Effector memory CD8-positive, alpha-beta T cell (primary cell): Measurements from ENCODE around the gene PRDM8.
"Not testable (repeated sequence)": the region's sequence is repeated elsewhere in the genome, so short reads cannot be mapped to it uniquely, and the experiment has no call there.

Experiments
- ATAC-seq: fragments of 150-1000 bp; cut with Tn5 transposase; replicated peaks from 2 replicates; pipeline ENCODE4 v1.10.0; 2021; ENCODE audit warnings: mild to moderate bottlenecking, moderate library complexity
- DNase-seq, 3 experiments: peaks; one replicate each; pipeline ENCODE4 v3.0.0; 2021
- H3K27ac Mint-ChIP-seq, 2 donors: one replicate each; pipeline ENCODE4 v1.8.0; 2022; ENCODE audit warnings: mild to moderate bottlenecking in 2 of 2, mixed read lengths in 2 of 2, moderate library complexity in 2 of 2
- H3K27me3 Mint-ChIP-seq, 2 donors: one replicate each; pipeline ENCODE4 v1.8.0; 2022; ENCODE audit warnings: mixed read lengths in 2 of 2
- H3K36me3 Mint-ChIP-seq: one replicate; pipeline ENCODE4 v1.8.0; 2022; ENCODE audit warnings: mild to moderate bottlenecking, moderate library complexity, mixed read lengths; ENCODE audit not compliant: insufficient read depth
- H3K4me1 Mint-ChIP-seq, 2 donors: one replicate each; pipeline ENCODE4 v1.8.0; 2022; ENCODE audit warnings: low read depth in 2 of 2, mixed read lengths in 2 of 2
- H3K4me3 Mint-ChIP-seq, 2 donors: one replicate each; pipeline ENCODE4 v1.8.0; 2022; ENCODE audit warnings: mild to moderate bottlenecking in 2 of 2, mixed read lengths in 2 of 2, moderate library complexity in 2 of 2
- H3K9me3 Mint-ChIP-seq, 2 donors: one replicate each; pipeline ENCODE4 v1.8.0; 2022; ENCODE audit warnings: mixed read lengths in 2 of 2

PRDM8 gene

DNA sequence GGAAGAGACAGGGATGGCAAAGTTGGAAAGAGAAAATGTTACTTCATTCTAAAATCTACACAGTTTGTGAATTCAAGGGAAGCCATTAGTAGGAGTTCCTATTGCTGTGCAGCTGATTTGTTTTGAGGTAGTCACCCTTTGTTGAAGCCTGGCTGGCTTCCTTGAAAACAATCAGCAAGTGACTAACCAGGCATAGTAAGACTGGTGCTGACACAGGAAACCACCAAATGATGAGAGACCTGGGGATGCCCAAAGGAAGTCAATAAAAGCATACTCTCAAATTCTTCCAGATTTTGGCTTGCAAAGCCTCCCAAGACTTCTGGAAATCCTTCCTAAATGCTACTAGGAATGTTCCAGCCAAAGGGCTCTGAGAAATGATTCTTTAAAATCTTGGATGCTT, 23.9 kb upstream of the PRDM8 start:
- no peaks in the 10 kb centered on the region for H3K27me3 Mint-ChIP-seq
- peak; percentile 41 to 50 (median 45) for DNase-seq
- peaks cover 35 to 39% of the 10 kb centered on the region in 2 donors for H3K4me1 Mint-ChIP-seq
- peak overlapping the region; percentile 94 to 95 for H3K27ac Mint-ChIP-seq
- H3K4me3 Mint-ChIP-seq = peak overlapping the region; percentile 67 to 72
- ATAC-seq = peak; percentile 98
- no peaks in the 10 kb centered on the region for H3K9me3 Mint-ChIP-seq
- H3K36me3 Mint-ChIP-seq = no peaks in the 10 kb centered on the region

DNA sequence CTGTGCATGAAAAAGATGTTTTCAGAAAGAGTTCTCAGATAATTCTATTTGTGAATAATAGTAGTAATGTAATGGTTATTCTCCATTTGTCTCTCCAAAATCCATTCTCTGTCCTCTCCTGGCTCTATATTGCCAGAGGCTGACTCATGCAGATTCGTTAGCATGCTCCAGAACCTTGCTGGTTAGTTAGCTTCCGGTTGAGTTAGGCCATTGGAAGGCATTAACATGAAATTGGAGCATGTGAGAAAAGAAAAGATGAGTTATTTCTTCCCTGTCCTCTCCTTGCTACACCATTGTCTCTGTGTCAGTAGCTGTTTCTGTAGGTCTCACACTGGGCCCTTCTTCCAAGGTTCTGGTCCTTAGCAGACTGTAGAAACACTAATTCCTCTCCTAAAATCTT, 23.5 kb upstream of the PRDM8 start:
- DNase-seq (no peak), ATAC-seq (peak; percentile 5)
- Mint-ChIP-seq H3K27me3 (no peaks in the 10 kb centered on the region), H3K9me3 (no peaks in the 10 kb centered on the region), H3K4me1 (peaks cover 35 to 39% of the 10 kb centered on the region in 2 donors), H3K4me3 (no peak overlapping the region), H3K36me3 (no peaks in the 10 kb centered on the region), H3K27ac (peak overlapping the region; percentile 94 to 95)

DNA sequence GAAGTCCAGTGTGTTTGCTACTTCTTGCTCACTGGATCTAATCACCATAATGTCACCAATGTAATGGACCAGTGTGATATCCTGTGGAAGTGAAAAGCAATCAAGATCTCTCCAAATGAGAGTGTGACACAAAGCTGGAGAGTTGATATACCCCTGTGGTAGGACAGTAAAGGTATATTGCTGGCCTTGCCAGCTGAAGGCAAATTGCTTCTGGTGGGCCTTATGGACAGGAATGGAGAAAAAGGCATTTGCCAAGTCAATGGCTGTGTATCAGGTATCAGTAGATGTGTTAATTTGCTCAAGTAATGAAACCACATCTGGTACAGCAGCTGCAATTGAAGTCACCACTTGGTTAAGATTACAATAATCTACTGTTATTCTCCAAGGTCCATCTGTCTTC, 19.5 kb upstream of the PRDM8 start:
- H3K36me3 Mint-ChIP-seq, H3K4me3 Mint-ChIP-seq, ATAC-seq, H3K27ac Mint-ChIP-seq, H3K9me3 Mint-ChIP-seq, DNase-seq, H3K27me3 Mint-ChIP-seq: not testable (repeated sequence)
- H3K4me1 Mint-ChIP-seq = peaks cover 28 to 34% of the 10 kb centered on the region in 2 donors

- ATAC-seq (no peak), DNase-seq (no peak)
- Mint-ChIP-seq H3K36me3 (peaks cover 7% of the 10 kb centered on the region), H3K4me1 (peaks cover 27% of the 10 kb centered on the region in 2 donors), H3K9me3 (no peaks in the 10 kb centered on the region), H3K4me3 (no peak overlapping the region), H3K27me3 (no peaks in the 10 kb centered on the region), H3K27ac (peak overlapping the region in 1 of 2 donors; percentile 3)
These were observed 18.3 kb upstream of the PRDM8 start for GRCh38 chr4:80178964-80179363.

GRCh38 chr4:80179637-80180161, 17.6 kb upstream of the PRDM8 start:
- no peak for ATAC-seq
- H3K27me3 Mint-ChIP-seq = no peaks in the 10 kb centered on the region
- H3K9me3 Mint-ChIP-seq = no peaks in the 10 kb centered on the region
- H3K4me1 Mint-ChIP-seq = peaks cover 22 to 23% of the 10 kb centered on the region in 2 donors
- DNase-seq = no peak
- peak overlapping the region in 1 of 2 donors; percentile 3 for H3K27ac Mint-ChIP-seq
- H3K36me3 Mint-ChIP-seq = peaks cover 15% of the 10 kb centered on the region
- no peak overlapping the region for H3K4me3 Mint-ChIP-seq

DNA sequence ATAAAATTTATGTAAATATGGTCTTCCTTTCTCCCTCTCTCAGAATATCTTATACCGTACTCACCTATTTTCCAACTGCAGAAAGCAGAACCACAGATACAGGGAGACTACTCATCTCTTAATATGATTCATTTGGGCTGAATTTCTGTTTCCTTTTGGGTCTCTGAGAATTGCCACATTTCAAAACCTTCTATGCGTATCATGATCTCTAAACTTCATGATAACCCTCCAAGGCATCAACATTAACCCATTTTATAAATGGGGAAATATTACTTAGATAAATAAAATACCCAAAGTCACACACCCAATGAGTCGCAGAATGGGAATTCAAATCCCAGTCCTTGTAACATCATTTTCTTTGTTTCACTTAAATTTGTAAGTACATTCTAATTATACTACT, 16.6 kb upstream of the PRDM8 start:
- Mint-ChIP-seq H3K36me3 (peaks cover 24% of the 10 kb centered on the region), H3K27me3 (no peaks in the 10 kb centered on the region), H3K4me1 (peaks cover 25 to 27% of the 10 kb centered on the region in 2 donors), H3K9me3 (no peaks in the 10 kb centered on the region), H3K27ac (peak overlapping the region; percentile 2 to 4), H3K4me3 (no peak overlapping the region)
- ATAC-seq (no peak), DNase-seq (no peak)

GRCh38 chr4:80182237-80182866, 15.0 kb upstream of the PRDM8 start:
- ATAC-seq (peak; percentile 22), DNase-seq (no peak)
- H3K36me3 Mint-ChIP-seq = peaks cover 28% of the 10 kb centered on the region
- no peaks in the 10 kb centered on the region for H3K27me3 Mint-ChIP-seq
- H3K4me3 Mint-ChIP-seq = peak overlapping the region; percentile 95 to 96
- peaks cover 29 to 42% of the 10 kb centered on the region in 2 donors for H3K4me1 Mint-ChIP-seq
- no peaks in the 10 kb centered on the region for H3K9me3 Mint-ChIP-seq
- peak overlapping the region; percentile 7 to 97 for H3K27ac Mint-ChIP-seq

DNA sequence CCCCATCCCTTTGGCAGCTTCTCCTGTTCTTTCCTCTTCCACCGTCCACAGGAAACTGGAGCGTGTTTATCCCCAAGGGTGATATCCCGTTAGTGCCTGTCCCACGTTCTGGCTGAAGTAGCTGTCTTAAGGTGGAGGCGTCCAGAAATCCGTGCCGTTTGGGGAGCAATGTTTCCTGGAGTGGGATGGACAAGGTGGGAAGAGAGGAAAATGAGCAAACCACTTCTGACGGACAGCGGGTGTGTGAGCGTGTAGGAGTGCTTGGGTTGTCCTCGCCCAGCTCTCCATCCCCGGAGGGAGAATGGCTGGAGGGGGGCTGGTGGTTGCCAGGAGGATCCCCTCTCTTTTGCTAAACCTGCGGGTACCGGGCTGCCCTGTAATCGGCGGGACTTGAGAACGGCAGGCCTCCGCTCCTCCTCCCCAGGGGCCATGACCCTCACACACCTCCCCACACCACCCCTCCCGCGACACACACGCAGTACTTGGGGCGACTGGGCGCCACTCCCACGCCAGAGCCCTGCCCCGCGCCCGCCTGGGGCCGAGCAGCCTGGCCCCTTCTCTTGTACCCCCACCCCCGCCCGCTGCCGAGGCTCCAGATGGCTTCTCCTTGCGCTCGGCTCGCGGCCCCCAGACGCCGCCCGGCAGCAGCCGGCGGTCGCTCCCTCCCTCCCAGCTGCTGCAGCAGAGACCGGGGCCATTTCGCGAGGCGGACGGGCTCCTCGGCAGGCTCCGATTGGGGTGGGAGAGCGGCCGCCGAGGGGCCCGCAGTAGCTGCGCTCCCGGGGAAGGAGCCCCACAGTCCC, 13.9 kb upstream of the PRDM8 start:
- Mint-ChIP-seq H3K9me3 (no peaks in the 10 kb centered on the region), H3K4me3 (peak overlapping the region; percentile 95 to 96), H3K36me3 (peaks cover 28% of the 10 kb centered on the region), H3K4me1 (peaks cover 35 to 50% of the 10 kb centered on the region in 2 donors), H3K27ac (peak overlapping the region; percentile 95 to 97), H3K27me3 (no peaks in the 10 kb centered on the region)
- ATAC-seq = peak; percentile 45
- DNase-seq = peak; percentile 39 to 40 (median 39)

- DNase-seq (peak; percentile 94 to 95 (median 94)), ATAC-seq (peak; percentile 87)
- Mint-ChIP-seq H3K4me3 (peak overlapping the region; percentile 95 to 96), H3K36me3 (peaks cover 28% of the 10 kb centered on the region), H3K9me3 (no peaks in the 10 kb centered on the region), H3K4me1 (peaks cover 35 to 50% of the 10 kb centered on the region in 2 donors), H3K27ac (peak overlapping the region; percentile 95 to 97), H3K27me3 (no peaks in the 10 kb centered on the region)
These were observed 13.1 kb upstream of the PRDM8 start for GRCh38 chr4:80184053-80184824.

DNA sequence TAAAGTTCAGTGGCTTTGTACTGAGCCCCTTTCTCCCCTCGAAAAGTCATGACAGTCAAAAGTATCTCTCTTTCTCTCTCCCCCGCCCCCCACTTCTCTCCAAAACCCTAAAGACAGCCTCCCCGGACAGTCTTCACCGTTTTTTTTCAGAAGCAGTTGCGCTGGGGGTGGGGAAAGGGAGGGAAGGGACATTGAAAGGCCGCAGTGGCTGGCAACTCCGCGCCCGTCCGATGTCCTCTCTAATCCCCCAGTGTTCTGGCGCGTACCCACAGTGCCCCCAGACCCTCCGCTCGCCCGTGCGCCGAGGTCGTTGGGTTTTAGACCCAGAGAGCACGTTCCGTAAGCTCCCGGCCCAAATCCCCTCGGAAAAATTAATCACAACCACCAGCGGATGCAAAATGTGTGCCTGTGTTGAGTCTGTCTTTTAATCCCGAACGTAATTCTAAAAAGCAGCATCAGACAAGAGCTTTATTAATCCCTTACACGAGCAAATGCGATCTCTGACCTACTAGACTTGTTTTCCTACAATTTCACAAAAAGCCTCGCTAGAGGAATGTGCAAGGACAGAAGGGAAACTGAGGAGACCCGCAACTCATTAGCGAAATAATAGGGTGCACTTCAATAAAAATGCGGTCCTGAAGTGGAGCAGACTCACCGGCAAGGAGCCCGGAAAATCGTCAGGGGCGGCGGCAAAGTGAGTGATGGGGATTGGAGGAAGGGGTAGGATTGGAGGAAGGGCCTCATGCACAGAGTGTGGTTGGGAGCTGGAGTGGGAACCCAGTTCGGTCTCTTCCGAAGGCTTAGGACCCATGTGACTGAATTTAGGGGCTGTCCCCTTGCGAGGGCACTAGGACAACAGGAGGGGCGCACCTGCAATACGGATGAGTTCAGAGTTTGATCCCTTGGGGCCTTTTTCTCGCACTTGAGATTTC, 12.2 kb upstream of the PRDM8 start:
- H3K27me3 Mint-ChIP-seq = no peaks in the 10 kb centered on the region
- H3K4me3 Mint-ChIP-seq = peak overlapping the region; percentile 95 to 96
- ATAC-seq (no peak), DNase-seq (no peak)
- H3K27ac Mint-ChIP-seq = peak overlapping the region; percentile 95 to 97
- no peaks in the 10 kb centered on the region for H3K9me3 Mint-ChIP-seq
- H3K4me1 Mint-ChIP-seq = peaks cover 35 to 50% of the 10 kb centered on the region in 2 donors
- peaks cover 28% of the 10 kb centered on the region for H3K36me3 Mint-ChIP-seq

DNA sequence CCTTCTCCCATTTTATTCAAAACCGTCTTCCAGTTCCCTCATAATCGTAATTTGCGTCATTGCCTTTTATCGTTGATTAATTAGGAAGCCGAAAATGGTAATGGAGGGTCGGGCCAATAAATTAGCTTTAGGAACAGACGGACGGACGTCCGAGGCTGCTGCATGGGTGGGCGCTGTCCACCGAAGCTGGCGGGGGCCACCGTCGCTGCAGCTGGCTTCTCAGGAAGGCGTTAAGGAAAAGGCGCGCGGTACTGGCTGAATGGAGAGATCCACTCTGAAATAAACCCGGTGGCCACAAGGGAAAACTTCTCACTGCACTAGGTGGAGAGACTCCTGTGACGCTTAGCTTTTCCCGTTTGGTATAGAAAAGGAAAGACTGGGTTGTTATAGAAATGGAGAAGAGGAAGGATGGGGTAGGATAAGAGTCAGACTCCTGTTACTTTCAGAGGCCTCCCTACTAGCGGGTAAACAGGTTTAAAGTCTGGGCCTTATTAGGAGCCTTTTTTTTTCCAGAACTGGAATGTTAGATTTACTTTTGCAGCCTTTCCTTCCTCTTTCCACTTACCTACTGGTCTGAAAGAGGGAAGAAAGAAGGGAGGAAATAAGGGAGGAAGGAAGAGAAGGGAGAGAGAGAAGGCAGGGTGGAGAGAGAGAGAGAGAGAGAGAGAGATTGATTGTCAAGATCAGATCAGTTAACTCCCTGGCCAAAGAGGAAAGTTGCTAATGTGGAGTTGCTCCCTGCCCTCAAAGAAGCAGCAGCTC, 11.3 kb upstream of the PRDM8 start:
- Mint-ChIP-seq H3K27ac (peak overlapping the region; percentile 95 to 97), H3K27me3 (no peaks in the 10 kb centered on the region), H3K4me3 (peak overlapping the region; percentile 95 to 96), H3K9me3 (no peaks in the 10 kb centered on the region), H3K36me3 (peaks cover 28% of the 10 kb centered on the region), H3K4me1 (peaks cover 35 to 50% of the 10 kb centered on the region in 2 donors)
- DNase-seq = no peak
- no peak for ATAC-seq

DNA sequence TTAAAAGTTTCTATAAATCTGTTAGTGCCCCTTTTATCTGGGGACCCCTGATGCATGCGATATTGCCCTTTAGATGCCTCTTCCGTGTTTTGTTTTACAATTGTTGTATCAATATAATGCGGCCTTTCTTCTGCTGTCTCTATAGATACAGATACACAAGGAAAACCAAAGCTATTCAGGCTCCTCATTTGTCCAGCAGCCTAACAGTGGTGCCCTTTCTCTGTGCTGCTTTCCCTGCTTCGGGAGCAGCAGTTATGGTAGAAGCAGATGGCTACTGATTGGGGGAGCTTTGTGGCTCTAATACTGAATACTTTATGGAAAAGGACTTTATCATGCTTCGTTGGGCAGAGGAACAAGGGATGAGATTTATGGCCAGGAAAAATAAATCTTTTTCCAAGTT, 10.6 kb upstream of the PRDM8 start:
- peaks cover 28% of the 10 kb centered on the region for H3K36me3 Mint-ChIP-seq
- H3K4me1 Mint-ChIP-seq = peaks cover 32 to 46% of the 10 kb centered on the region in 2 donors
- DNase-seq = no peak
- no peak overlapping the region for H3K27ac Mint-ChIP-seq
- no peaks in the 10 kb centered on the region for H3K9me3 Mint-ChIP-seq
- no peaks in the 10 kb centered on the region for H3K27me3 Mint-ChIP-seq
- ATAC-seq = no peak
- H3K4me3 Mint-ChIP-seq = peak overlapping the region in 1 of 2 donors; percentile 95
